ENCODE results near the gene GFI1B. TPM values are rescaled to one million over a fixed set of nuclear protein-coding genes. Genes with fewer than 3 reads are reported as not detected.

The GFI1B gene
- total and polyA plus RNA-seq, 4 experiments from 2014 or later = not detected

DNA sequence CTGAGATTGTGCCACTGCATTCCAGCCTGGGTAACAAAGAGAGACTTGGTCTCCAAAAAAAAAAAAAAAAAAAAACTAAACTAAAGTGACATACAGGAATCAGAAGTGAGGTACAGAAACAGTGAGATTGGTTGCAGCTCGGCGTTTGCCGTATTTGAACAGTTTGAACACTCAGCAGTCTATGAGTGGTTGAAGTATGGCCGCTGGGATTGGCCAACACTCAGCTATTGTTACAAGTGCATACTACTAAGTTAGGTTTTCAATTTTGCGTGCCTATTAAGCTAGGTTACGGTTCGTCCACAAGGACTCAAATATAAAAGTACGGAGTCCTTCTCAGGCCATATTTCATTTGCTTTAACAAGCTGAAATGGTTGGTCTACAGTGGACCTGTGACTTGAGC is 30.7 kb upstream of the GFI1B start:
- H3K36me3 ChIP-seq (ENCODE audit: insufficient read depth, low read length) = no peaks in the 10 kb centered on the region
- Mint-ChIP-seq H3K9me3 (peaks cover 0 to 6% (median 0%) of the 10 kb centered on the region in 8 donors), H3K4me1 (peaks cover 10 to 29% (median 19%) of the 10 kb centered on the region in 4 donors), H3K36me3 (peaks cover 0 to 11% of the 10 kb centered on the region in 2 donors), H3K27ac (peak overlapping the region in 1 of 7 donors; percentile 75), H3K27me3 (peaks cover 0 to 5% of the 10 kb centered on the region in 2 donors), H3K4me3 (no peak overlapping the region)
- H3K4me3 ChIP-seq (ENCODE audit: low read length in 2 of 2) = no peak overlapping the region
- intact Hi-C loops (cut with micrococcal nuclease) = no loop called here
- DNase-seq = no peak
- H3K4me1 ChIP-seq (ENCODE audit: insufficient read depth, low read length) = peaks cover 19% of the 10 kb centered on the region
- no peak overlapping the region for H3K27ac ChIP-seq (ENCODE audit: low read depth, low read length)
- no peaks in the 10 kb centered on the region for H3K27me3 ChIP-seq (ENCODE audit: insufficient read depth, low read length)
- CTCF ChIA-PET (ENCODE audit: partially characterized antibody) = interaction anchor here (0.7 to 2.8 kb wide), 4 partner anchors 24 to 376 kb away, joined by 4 to 9 read pairs (median 6); no protein-coding TSS in a partner anchor
- POLR2A ChIA-PET (ENCODE audit: partially characterized antibody) = interaction anchor here (1.7 kb wide), 1 partner anchor 178 kb away, joined by 5 read pairs; no protein-coding TSS in a partner anchor
- H3K9me3 ChIP-seq (ENCODE audit: control insufficient read depth in 1 of 2, low read length in 2 of 2) = no peaks in the 10 kb centered on the region

DNA sequence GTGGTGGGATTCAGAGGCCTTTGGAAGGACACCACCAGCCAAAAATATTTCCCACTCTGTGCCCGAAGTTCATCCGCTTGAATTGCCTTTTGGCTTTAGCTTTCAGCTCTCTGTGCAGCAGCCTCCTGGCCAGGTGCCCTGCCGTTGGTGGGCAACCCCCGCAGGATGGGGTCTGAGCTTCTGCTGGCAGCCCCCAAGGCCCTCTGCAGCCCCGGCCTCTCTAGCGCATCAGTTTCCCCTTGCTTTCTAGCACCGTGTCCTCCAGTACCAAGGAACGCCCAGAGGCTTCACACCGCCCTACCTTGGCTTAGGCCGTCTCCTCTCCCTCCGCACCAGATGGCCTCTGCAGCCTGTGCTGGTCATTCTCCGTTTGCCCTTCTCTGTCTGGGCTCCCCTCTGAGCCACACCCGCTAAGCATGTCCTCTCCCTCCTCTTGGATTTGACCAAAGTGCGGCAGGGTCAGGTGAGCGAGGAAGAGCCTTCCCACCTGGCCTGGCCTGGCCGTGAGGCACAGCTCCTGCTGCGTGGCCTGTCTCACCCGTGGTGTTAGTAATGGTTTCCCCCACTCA is 29.9 kb upstream of the GFI1B start:
- no peak overlapping the region for H3K4me3 Mint-ChIP-seq
- H3K9me3 ChIP-seq (ENCODE audit: control insufficient read depth in 1 of 2, low read length in 2 of 2) = no peaks in the 10 kb centered on the region
- POLR2A ChIA-PET (ENCODE audit: partially characterized antibody) = no interaction called here
- peak overlapping the region in 4 of 7 donors; percentile 43 to 72 (median 55) for H3K27ac Mint-ChIP-seq
- DNase-seq = no peak
- H3K4me1 Mint-ChIP-seq = peaks cover 6 to 21% (median 15%) of the 10 kb centered on the region in 4 donors
- no peak overlapping the region for H3K27ac ChIP-seq (ENCODE audit: low read depth, low read length)
- peaks cover 0 to 6% (median 0%) of the 10 kb centered on the region in 8 donors for H3K9me3 Mint-ChIP-seq
- CTCF ChIA-PET (ENCODE audit: partially characterized antibody) = interaction anchor here (1.8 to 2.8 kb wide), 2 partner anchors 23 to 47 kb away, joined by 7 to 9 read pairs; no protein-coding TSS in a partner anchor
- H3K27me3 Mint-ChIP-seq = peaks cover 0 to 5% of the 10 kb centered on the region in 2 donors
- H3K36me3 ChIP-seq (ENCODE audit: insufficient read depth, low read length) = no peaks in the 10 kb centered on the region
- intact Hi-C loops (cut with micrococcal nuclease) = no loop called here
- H3K4me1 ChIP-seq (ENCODE audit: insufficient read depth, low read length) = peaks cover 12% of the 10 kb centered on the region
- peaks cover 0 to 10% of the 10 kb centered on the region in 2 donors for H3K36me3 Mint-ChIP-seq
- H3K4me3 ChIP-seq (ENCODE audit: low read length in 2 of 2) = no peak overlapping the region
- no peaks in the 10 kb centered on the region for H3K27me3 ChIP-seq (ENCODE audit: insufficient read depth, low read length)

DNA sequence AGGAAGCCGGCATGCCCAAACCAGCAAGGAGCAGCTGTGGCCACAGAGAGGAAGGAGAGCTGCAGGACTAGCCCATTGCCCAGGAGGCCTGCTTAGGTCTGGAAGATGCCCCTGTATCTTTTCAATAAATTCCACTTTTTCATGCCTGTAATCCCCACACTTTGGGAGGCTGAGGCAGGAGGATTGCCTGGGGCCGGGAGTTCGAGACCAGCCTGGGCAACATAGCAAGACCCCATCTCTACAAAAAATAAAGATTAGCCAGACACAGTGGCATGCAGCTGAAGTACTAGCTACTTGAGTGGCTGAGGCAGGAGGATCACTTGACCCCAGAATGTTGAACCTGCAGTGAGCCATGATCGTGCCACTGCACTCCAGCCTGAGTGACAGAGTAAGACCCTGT is 28.8 kb upstream of the GFI1B start:
- intact Hi-C loops (cut with micrococcal nuclease) = no loop called here
- peaks cover 8% of the 10 kb centered on the region for H3K4me1 ChIP-seq (ENCODE audit: insufficient read depth, low read length)
- H3K4me3 Mint-ChIP-seq = no peak overlapping the region
- no peak overlapping the region for H3K4me3 ChIP-seq (ENCODE audit: low read length in 2 of 2)
- CTCF ChIA-PET (ENCODE audit: partially characterized antibody) = no interaction called here
- peaks cover 0 to 5% (median 0%) of the 10 kb centered on the region in 8 donors for H3K9me3 Mint-ChIP-seq
- H3K4me1 Mint-ChIP-seq = peaks cover 3 to 13% (median 6%) of the 10 kb centered on the region in 4 donors
- H3K27me3 ChIP-seq (ENCODE audit: insufficient read depth, low read length) = no peaks in the 10 kb centered on the region
- H3K36me3 Mint-ChIP-seq = peaks cover 0 to 3% of the 10 kb centered on the region in 2 donors
- no peak overlapping the region for H3K27ac ChIP-seq (ENCODE audit: low read depth, low read length)
- no peaks in the 10 kb centered on the region for H3K9me3 ChIP-seq (ENCODE audit: control insufficient read depth in 1 of 2, low read length in 2 of 2)
- POLR2A ChIA-PET (ENCODE audit: partially characterized antibody) = no interaction called here
- H3K36me3 ChIP-seq (ENCODE audit: insufficient read depth, low read length) = no peaks in the 10 kb centered on the region
- peak overlapping the region in 1 of 7 donors; percentile 69 for H3K27ac Mint-ChIP-seq
- DNase-seq = no peak
- H3K27me3 Mint-ChIP-seq = peaks cover 0 to 2% of the 10 kb centered on the region in 2 donors

DNA sequence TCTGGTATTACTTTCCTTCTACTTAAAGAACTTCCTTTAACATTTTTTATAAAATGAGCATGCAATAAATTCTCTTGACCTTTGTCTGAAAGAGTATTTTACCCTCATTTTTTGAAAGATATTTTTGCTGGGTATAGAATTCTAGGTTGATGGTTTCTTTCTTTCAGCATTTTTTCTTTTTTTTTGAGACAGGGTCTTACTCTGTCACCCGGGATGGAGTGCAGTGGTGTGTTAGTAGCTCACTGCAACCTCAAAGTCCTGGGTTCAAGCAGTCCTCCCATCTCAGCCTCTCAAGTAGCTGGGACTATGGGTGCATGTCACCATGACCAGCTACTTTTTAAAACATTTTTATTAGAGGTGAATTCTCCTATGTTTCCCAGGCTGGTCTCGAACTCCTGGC is 23.4 kb upstream of the GFI1B start:
- no peaks in the 10 kb centered on the region for H3K9me3 ChIP-seq (ENCODE audit: control insufficient read depth in 1 of 2, low read length in 2 of 2)
- Mint-ChIP-seq H3K9me3 (peaks cover 0 to 25% (median 18%) of the 10 kb centered on the region in 8 donors), H3K36me3 (peaks cover 0 to 9% of the 10 kb centered on the region in 2 donors), H3K27ac (no peak overlapping the region), H3K27me3 (peaks cover 0 to 10% of the 10 kb centered on the region in 2 donors), H3K4me3 (no peak overlapping the region), H3K4me1 (peaks cover 0 to 1% (median 0%) of the 10 kb centered on the region in 4 donors)
- DNase-seq = no peak
- no peak overlapping the region for H3K27ac ChIP-seq (ENCODE audit: low read depth, low read length)
- no peak overlapping the region for H3K4me3 ChIP-seq (ENCODE audit: low read length in 2 of 2)
- intact Hi-C loops (cut with micrococcal nuclease) = no loop called here
- POLR2A ChIA-PET (ENCODE audit: partially characterized antibody) = no interaction called here
- H3K4me1 ChIP-seq (ENCODE audit: insufficient read depth, low read length) = no peaks in the 10 kb centered on the region
- H3K27me3 ChIP-seq (ENCODE audit: insufficient read depth, low read length) = no peaks in the 10 kb centered on the region
- CTCF ChIA-PET (ENCODE audit: partially characterized antibody) = no interaction called here
- H3K36me3 ChIP-seq (ENCODE audit: insufficient read depth, low read length) = no peaks in the 10 kb centered on the region

DNA sequence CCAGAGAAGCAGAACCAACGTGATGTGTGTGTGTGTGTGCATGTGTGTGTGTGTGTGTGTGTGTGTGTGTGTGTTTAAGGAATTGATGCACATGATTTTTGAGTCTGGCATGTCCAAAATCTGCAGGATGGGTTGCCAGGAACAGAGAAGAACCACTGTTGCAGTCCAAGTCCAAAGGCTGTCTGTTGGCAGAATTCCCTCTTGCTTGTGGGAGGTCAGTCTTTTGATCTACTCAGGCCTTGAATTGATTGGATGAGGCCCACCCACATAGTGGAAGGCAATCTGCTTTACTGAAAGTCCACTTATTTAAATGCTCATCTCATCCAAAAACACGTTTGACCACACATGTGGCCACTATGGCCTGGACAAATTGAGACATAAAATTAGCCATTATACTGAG is 22.7 kb upstream of the GFI1B start:
- peaks cover 0 to 25% (median 18%) of the 10 kb centered on the region in 8 donors for H3K9me3 Mint-ChIP-seq
- Histone ChIP-seq H3K27ac (ENCODE audit: low read depth, low read length) (no peak overlapping the region), H3K4me1 (ENCODE audit: insufficient read depth, low read length) (no peaks in the 10 kb centered on the region), H3K4me3 (ENCODE audit: low read length in 2 of 2) (no peak overlapping the region), H3K9me3 (ENCODE audit: control insufficient read depth in 1 of 2, low read length in 2 of 2) (no peaks in the 10 kb centered on the region), H3K27me3 (ENCODE audit: insufficient read depth, low read length) (no peaks in the 10 kb centered on the region), H3K36me3 (ENCODE audit: insufficient read depth, low read length) (no peaks in the 10 kb centered on the region)
- peaks cover 0 to 9% of the 10 kb centered on the region in 2 donors for H3K36me3 Mint-ChIP-seq
- peaks cover 0 to 10% of the 10 kb centered on the region in 2 donors for H3K27me3 Mint-ChIP-seq
- DNase-seq = no peak
- CTCF ChIA-PET (ENCODE audit: partially characterized antibody) = no interaction called here
- no peak overlapping the region for H3K27ac Mint-ChIP-seq
- intact Hi-C loops (cut with micrococcal nuclease) = no loop called here
- POLR2A ChIA-PET (ENCODE audit: partially characterized antibody) = no interaction called here
- H3K4me1 Mint-ChIP-seq = peaks cover 0 to 1% (median 0%) of the 10 kb centered on the region in 4 donors
- no peak overlapping the region for H3K4me3 Mint-ChIP-seq

DNA sequence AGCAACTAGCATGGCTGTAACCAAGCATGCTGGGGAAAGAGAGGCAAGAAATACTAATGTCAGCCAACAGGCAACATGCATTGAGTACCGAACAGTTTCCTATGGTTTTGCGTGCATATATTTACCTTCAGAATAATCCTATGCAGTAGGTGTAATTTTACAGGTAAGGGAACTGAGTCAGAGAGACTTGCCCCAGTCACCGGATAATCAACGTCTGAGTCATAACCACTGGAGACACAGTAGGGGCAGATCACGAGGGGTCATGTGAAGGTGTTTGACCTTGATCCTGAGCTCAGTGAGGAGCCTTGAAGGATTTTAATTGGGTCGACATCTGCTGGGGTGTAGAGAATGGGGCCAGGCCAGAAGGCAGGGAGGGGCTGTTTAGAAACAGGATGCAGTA is 20.7 kb upstream of the GFI1B start:
- Histone ChIP-seq H3K4me1 (ENCODE audit: insufficient read depth, low read length) (no peaks in the 10 kb centered on the region), H3K9me3 (ENCODE audit: control insufficient read depth in 1 of 2, low read length in 2 of 2) (no peaks in the 10 kb centered on the region), H3K27me3 (ENCODE audit: insufficient read depth, low read length) (no peaks in the 10 kb centered on the region), H3K4me3 (ENCODE audit: low read length in 2 of 2) (no peak overlapping the region), H3K27ac (ENCODE audit: low read depth, low read length) (no peak overlapping the region), H3K36me3 (ENCODE audit: insufficient read depth, low read length) (no peaks in the 10 kb centered on the region)
- CTCF ChIA-PET (ENCODE audit: partially characterized antibody) = no interaction called here
- POLR2A ChIA-PET (ENCODE audit: partially characterized antibody) = no interaction called here
- no peak for DNase-seq
- peaks cover 0 to 9% of the 10 kb centered on the region in 2 donors for H3K36me3 Mint-ChIP-seq
- H3K4me3 Mint-ChIP-seq = no peak overlapping the region
- H3K27ac Mint-ChIP-seq = no peak overlapping the region
- peaks cover 0 to 1% (median 0%) of the 10 kb centered on the region in 4 donors for H3K4me1 Mint-ChIP-seq
- H3K27me3 Mint-ChIP-seq = peaks cover 2 to 16% of the 10 kb centered on the region in 2 donors
- H3K9me3 Mint-ChIP-seq = peaks cover 0 to 25% (median 18%) of the 10 kb centered on the region in 8 donors
- intact Hi-C loops (cut with micrococcal nuclease) = no loop called here

DNA sequence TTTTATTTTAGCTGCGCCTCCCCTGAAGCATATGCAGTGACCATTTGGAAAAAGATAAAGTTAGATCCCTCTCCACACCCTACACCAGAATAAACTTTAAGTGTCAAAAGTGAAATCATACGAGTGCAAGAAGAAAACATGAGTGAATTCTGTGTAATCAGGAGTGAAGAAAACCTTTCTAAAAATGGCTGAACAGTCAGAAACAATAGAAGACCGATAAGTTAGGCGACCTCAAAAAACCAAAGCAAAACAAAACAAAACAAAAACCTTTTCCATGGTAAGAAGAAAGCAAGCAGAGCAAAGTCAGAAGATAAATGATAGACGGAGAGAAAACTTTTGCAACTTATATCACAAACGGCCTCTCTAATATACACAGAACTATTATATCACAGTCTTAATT is 17.5 kb upstream of the GFI1B start:
- Mint-ChIP-seq H3K27me3 (peaks cover 5 to 16% of the 10 kb centered on the region in 2 donors), H3K27ac (no peak overlapping the region), H3K4me3 (no peak overlapping the region), H3K9me3 (peaks cover 0 to 13% (median 7%) of the 10 kb centered on the region in 8 donors), H3K4me1 (peaks cover 0 to 1% (median 0%) of the 10 kb centered on the region in 4 donors), H3K36me3 (peaks cover 0 to 4% of the 10 kb centered on the region in 2 donors)
- H3K4me1 ChIP-seq (ENCODE audit: insufficient read depth, low read length) = no peaks in the 10 kb centered on the region
- intact Hi-C loops (cut with micrococcal nuclease) = no loop called here
- no peak overlapping the region for H3K4me3 ChIP-seq (ENCODE audit: low read length in 2 of 2)
- no peaks in the 10 kb centered on the region for H3K36me3 ChIP-seq (ENCODE audit: insufficient read depth, low read length)
- no peak for DNase-seq
- ChIA-PET CTCF (ENCODE audit: partially characterized antibody) (no interaction called here), POLR2A (ENCODE audit: partially characterized antibody) (no interaction called here)
- H3K9me3 ChIP-seq (ENCODE audit: control insufficient read depth in 1 of 2, low read length in 2 of 2) = no peaks in the 10 kb centered on the region
- H3K27ac ChIP-seq (ENCODE audit: low read depth, low read length) = no peak overlapping the region
- H3K27me3 ChIP-seq (ENCODE audit: insufficient read depth, low read length) = no peaks in the 10 kb centered on the region
